Smooth muscle cell of the brain vasculature (primary cell): ENCODE measurements around the gene ZNF672.
A peak's percentile ranks its signal among the peaks of the same experiment; 100 is the strongest.
"Not testable (repeated sequence)": the region's sequence is repeated elsewhere in the genome, so short reads cannot be mapped to it uniquely, and the experiment has no call there.

Experiments used
- DNase-seq: peaks from one replicate; pipeline ENCODE4 v3.0.0-alpha.2; 2012; ENCODE audit warnings: low read depth, low spot score

The ZNF672 gene

DNA sequence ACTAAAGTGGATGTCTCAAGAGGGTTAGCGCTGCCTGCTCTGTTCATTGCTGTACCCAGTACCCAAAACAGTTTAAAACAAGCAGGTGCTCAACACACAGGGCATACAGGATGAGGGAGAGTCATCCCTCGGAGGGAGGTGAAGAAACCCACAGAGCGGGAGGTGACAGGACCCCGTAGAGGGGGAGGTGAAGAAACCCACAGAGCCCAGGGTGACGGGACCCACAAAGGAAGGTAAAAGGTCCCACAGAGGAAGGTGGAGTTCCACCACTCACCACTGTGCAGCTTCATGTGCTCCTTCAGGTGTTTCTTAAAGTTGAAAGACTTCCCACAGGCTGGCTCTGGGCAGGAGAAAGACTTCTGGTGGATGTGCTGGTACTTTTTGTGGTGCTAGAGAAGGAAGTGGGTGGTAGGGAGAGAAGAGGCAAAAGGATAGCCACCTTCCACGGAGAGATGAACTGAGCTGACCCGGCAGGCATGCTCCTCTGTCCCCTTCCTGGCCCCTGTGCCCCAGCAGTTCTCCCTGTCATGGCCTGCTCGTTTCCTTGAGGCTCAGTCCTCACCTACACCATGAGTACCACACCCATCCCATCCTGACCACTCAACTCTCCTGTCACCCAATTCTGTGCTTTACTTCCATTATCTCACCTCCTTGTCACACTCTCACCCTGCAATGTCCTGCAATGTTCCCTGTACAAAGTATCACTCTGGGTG lies 15.8 kb downstream of the ZNF672 start:
- no peak for DNase-seq

GRCh38 chr1:248855580-248855979 lies 17.6 kb downstream of the ZNF672 start:
- no peak for DNase-seq

GRCh38 chr1:248856176-248856575 lies 18.2 kb downstream of the ZNF672 start:
- DNase-seq, result no peak

DNA sequence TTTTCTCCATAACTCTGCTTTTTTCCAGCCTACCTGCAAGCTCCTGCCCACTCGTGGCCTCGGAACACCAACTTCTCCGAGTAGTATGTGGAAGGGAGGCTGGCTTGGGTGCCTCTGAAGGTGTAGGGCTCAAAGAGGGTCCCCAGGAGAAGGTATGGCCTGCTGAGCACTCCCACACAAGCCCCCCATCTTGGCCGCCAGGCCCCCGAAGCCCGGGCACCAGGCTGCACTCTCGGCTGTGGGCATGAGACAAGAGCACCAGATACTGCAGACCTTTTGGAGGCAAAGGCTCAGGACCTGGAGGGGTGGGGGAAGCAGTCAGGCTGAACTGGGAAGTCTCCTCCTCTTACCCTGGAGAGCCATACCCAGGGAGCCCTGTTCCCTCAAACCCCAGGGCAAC lies 19.2 kb downstream of the ZNF672 start:
- no peak for DNase-seq

DNA sequence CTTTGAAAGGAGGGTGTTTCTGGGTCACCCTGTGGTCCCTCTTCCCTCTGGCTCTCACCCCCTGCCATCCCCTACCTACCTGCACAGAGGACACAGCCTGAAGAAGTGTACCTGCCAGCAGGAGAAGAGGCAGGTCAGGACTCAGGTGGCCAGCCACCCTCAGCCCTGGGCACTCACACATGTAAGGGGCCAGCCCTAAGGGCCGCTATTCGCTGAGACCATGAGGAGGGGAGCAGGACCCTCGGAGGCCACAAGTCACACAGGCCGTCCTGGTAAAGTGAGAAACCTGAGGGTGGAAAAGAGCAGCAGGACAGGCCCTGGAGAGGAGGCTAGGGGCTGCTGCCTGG lies 19.7 kb downstream of the ZNF672 start:
- no peak for DNase-seq

GRCh38 chr1:248858096-248858890 lies 20.3 kb downstream of the ZNF672 start:
- no peak for DNase-seq

- DNase-seq, result peak; percentile 89
Measured at GRCh38 chr1:248858891-248859889, 21.2 kb downstream of the ZNF672 start, which contains the start of gene ZNF692. Gene ZNF692, minus strand, starts transcription at chr1:248859085. Its CDS starts 776 bp downstream, at chr1:248858309.

- no peak for DNase-seq
Measured at GRCh38 chr1:248860007-248860406, 22.0 kb downstream of the ZNF672 start.

DNA sequence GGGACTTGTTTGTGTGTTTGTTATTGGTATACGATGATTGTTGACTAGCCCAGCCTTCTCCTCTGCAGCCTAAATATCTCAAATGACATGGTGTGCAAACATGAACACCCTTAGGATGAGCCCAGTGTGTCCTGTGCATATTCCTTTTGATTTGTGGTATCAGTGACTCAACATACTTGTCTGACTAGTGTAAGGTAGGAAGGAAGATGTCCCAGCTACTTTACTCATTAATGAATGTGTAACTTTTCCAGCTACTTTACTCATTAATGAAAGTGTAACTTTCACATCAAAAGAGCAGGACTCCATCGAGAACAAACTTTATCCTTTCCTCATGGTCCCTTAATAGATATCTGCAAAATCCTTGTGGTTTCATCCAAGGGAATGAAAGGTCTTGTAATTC lies 23.6 kb downstream of the ZNF672 start:
- DNase-seq, result no peak

- no peak for DNase-seq
Measured at GRCh38 chr1:248862695-248862997, 24.6 kb downstream of the ZNF672 start.

DNA sequence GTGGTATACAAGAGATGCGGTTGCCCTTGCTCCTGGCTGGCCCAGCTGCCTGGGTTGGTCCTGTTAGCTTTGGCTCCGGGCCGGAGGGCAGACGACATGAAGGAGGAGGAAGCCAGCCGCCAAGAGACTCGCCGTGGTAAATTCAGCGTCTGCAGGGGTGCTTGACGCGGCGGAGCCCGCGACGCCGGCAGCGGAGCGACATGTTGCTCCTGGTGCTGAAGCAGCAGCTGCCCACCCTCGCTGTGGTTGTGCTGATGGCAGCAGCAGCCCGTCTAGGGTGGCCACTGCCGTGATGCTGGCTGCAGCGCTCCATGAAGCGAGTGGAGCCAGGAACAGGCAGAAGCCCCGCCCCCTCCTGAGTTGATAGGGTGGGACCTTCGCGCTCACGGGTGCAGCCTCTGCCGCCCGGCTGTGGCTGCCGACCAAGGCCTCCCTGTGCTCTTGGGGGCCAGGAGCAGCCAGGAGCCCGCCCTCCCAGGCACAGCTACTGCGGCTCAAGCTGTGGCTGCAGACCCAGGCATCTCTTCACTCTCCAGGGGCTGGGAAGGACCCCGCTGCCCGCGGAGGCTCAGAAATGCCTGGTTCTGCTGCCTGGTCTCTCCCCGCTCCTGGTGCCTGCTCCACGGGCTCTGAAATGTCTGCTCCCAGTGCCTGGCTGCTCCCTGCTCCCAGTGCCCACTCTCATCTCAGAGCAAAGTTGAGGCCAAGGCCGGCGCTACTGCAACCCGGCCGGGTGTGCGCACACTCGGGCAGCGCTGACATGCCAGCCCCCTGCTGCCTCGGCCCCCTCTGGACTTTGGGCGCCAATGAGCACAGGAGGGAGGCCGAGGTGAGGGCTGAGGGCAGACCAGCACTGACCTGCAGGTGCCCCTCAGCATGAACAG lies 25.2 kb downstream of the ZNF672 start:
- DNase-seq, result no peak

- DNase-seq, result no peak
Measured at GRCh38 chr1:248871837-248872401, 33.9 kb downstream of the ZNF672 start.

DNA sequence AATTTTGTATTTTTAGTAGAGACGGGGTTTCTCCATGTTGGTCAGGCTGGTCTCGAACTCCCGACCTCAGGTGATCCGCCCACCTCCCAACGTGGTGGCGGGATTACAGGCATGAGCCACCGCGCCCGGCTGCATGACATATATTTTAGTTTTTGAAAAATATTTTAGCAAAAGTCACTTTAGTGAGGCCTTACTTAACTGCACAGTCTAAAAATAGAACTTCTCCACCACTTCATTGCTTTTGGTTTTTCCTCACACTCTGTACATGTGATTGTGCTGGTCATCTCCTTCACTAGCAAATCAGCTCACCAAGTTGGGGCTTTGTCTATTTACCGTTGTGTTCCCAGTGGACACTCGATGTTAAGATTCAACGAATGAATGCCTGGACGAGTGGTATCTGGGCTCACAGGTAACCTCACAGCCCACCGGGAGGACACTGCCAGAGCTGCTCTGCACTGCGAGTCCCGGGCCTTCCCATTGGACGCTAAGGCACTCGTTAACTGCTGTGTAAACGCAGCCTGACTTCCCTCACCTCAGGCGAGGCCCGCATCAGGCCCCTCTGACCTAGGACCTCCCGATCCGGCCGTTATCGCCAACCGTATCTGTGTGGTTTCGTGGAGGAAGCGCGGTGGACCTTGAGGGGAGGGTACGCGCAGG lies 34.9 kb downstream of the ZNF672 start:
- no peak for DNase-seq

- DNase-seq, result peak; percentile 91
Measured at GRCh38 chr1:248873409-248873992, 35.5 kb downstream of the ZNF672 start.

- DNase-seq, result peak; percentile 84
Measured at GRCh38 chr1:248873993-248874533, 36.0 kb downstream of the ZNF672 start.

DNA sequence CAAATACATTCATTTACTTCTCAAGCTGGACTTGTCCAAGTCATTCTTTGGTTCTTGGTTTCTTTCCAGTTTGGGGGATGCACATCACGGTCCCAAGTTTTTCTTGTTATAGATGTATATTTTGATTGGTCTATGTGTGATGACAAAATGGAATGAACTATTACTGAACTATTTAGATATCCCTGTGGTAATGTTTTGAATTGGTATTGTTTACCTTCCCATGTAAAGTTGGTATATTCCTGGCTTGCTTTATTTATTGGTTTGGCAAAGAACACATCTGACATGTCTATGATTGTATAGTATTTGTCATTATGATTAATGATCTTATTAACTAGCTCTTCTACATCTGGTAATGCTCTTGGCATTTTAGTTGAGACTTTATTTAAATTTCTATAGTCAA lies 43.2 kb downstream of the ZNF672 start:
- no peak for DNase-seq

DNA sequence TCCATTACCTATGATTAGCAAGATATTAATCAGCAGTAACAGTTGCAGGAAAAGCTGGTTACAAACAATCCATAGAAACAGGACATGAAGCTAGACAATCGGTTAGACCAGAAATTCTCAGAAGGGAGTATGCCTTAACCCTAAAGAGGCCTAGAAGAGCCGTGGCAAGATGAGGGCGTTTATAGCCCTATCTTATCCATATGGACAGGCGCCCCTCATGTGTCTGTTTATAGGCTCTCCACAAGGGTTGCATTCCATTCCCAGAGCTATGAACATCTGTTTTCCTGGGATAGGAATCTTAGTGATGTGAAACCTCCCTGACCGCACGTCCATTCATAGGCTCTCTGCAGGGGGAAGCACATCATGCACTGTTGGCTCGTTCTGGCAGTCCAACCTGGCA lies 44.4 kb downstream of the ZNF672 start:
- DNase-seq, result not testable (repeated sequence)

DNA sequence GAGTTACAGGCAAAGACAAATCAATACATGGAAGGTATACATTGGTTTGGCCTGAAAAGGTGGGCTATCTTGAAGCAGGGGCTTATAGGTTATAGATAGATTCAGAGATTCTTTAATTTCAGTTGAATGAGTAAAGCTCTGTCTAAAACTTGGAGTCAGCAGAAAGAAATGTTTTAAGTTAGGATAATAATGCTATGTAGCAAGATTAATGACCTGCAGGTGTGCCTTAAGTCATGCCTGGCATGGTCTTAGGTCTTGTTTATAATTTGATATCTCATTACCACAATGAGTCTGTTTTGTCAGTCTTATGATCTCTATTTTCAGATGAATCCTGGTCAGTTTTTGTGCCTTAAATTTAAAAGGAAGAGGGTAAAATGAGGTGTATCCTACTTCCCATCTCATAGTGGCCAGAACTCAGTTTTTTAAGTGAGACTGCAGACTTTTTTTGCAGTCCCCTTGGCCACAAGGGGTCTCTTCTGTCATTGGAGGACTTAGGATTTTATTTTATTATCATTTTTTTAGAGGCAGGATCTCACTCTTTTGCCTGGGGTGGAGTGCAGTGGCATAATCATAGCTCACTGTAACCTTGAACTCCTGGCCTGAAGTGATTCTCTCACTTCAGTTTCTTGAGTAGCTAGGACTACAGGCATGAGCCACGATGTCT lies 46.7 kb downstream of the ZNF672 start:
- DNase-seq, result no peak

GRCh38 chr1:248885646-248886045 lies 47.6 kb downstream of the ZNF672 start:
- no peak for DNase-seq
